Measurements from ENCODE around the gene UBE2S.

UBE2S gene

DNA sequence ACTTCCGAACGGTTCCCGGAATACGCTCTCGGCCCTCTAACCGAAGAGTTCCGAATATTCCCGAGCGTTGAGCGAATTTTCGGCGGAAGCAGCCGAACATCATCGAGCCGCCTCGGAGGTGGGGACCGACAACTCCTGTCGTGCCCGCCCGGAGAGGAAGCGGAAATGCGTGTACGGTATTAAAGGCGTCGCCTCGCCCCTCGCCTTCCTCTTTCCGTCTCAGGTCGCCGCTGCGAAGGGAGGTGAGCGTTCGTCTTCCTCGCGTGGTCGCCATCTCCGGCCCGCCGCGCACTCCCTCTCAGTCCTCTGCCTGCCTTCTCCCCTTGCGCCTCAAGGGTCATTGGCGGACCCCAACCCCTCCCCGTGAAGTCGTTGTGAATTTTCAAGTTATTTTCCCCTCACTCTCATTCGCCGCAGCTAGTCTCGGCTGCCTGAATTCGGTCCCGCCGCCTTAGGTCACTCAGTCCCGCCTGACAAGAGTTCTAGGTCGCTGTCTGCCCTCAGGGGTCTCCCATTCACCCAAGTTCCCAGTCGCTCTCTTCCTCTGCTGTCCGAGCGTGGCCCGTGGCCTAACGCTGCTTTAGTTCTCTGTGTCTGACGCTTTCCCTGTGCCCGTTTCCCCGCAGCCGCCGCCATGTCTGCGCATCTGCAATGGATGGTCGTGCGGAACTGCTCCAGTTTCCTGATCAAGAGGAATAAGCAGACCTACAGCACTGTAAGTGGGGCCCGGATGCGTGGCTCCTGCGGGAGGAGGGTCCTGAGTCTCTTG is 21.7 kb downstream of the UBE2S start, which contains the start of gene RPL28:
RPL28 (plus strand) TSS at position 209 of the 769 bp plus-strand sequence; CDS start at position 635, 426 bp downstream.
- Histone ChIP-seq H3K36me3 (ENCODE audit: control insufficient read depth in 1 of 2, insufficient read depth in 2 of 2, low read depth in 1 of 2, low read length in 2 of 2) (peaks cover 40 to 42% of the 10 kb centered on the region in 2 experiments), H3K23ac (ENCODE audit: low read length in 2 of 2) (peak within 1 kb of the TSS in 1 of 2 experiments; percentile 23), H4K91ac (ENCODE audit: low read length) (peak within 1 kb of the TSS; percentile 45), H3K4me3 (ENCODE audit: insufficient read depth in 1 of 2, low read depth in 1 of 2, low read length in 2 of 2) (peak within 1 kb of the TSS; percentile 70 to 98), H2AK5ac (ENCODE audit: low read length, severe bottlenecking) (no peak within 1 kb of the TSS), H2BK5ac (ENCODE audit: low read depth, low read length, poor library complexity, severe bottlenecking) (no peak within 1 kb of the TSS), H3K4me1 (ENCODE audit: control insufficient read depth, insufficient read depth, low read depth, low read length) (peaks cover 53% of the 10 kb centered on the region), H3K14ac (ENCODE audit: low read length in 2 of 2) (peak within 1 kb of the TSS in 1 of 2 experiments; percentile 56), H3K18ac (ENCODE audit: low read depth in 1 of 2, low read length in 2 of 2) (peak within 1 kb of the TSS; percentile 67 to 71), H3K9me3 (ENCODE audit: control insufficient read depth, low read length) (no peaks in the 10 kb centered on the region), H3K27ac (ENCODE audit: low read length, poor library complexity, severe bottlenecking) (peak within 1 kb of the TSS; percentile 97), H2BK15ac (ENCODE audit: low read depth, poor library complexity, severe bottlenecking) (no peak within 1 kb of the TSS), H3K4me2 (ENCODE audit: low read length, poor library complexity, severe bottlenecking) (peak within 1 kb of the TSS; percentile 67), H3K27me3 (ENCODE audit: control insufficient read depth in 1 of 2, insufficient read depth in 1 of 2, low read length in 2 of 2) (no peaks in the 10 kb centered on the region), H3K79me1 (replicated peaks; ENCODE audit: low read length, poor library complexity, severe bottlenecking) (peaks cover 8% of the 10 kb centered on the region), H2BK12ac (ENCODE audit: low read length in 2 of 2) (no peak within 1 kb of the TSS), H4K8ac (ENCODE audit: low read length) (peak within 1 kb of the TSS; percentile 95), H3K4ac (ENCODE audit: low read depth in 1 of 2, low read length in 2 of 2) (peak within 1 kb of the TSS; percentile 52 to 89), H2BK120ac (ENCODE audit: low read depth, low read length) (peak within 1 kb of the TSS; percentile 21), H3K9ac (ENCODE audit: low read length) (peak within 1 kb of the TSS; percentile 98), H2AFZ (ENCODE audit: low read depth, low read length) (no peak within 1 kb of the TSS)
- under 1% methylated on average over 68 of the region's 68 CpGs for WGBS
- DNase-seq, result peak; percentile 99

- H3K4me3 ChIP-seq (ENCODE audit: insufficient read depth in 1 of 2, low read depth in 1 of 2, low read length in 2 of 2), result peak overlapping the region; percentile 37 to 98
- WGBS, result 7% methylated on average over 32 of the region's 34 CpGs
- DNase-seq, result peak; percentile 97
- H3K4me1 ChIP-seq (ENCODE audit: control insufficient read depth, insufficient read depth, low read depth, low read length), result peaks cover 47% of the 10 kb centered on the region
- peak overlapping the region; percentile 97 for H3K27ac ChIP-seq (ENCODE audit: low read length, poor library complexity, severe bottlenecking)
- peaks cover 34% of the 10 kb centered on the region in 2 experiments for H3K36me3 ChIP-seq (ENCODE audit: control insufficient read depth in 1 of 2, insufficient read depth in 2 of 2, low read depth in 1 of 2, low read length in 2 of 2)
- no peak overlapping the region for H2AFZ ChIP-seq (ENCODE audit: low read depth, low read length)
- no peak overlapping the region for H2BK5ac ChIP-seq (ENCODE audit: low read depth, low read length, poor library complexity, severe bottlenecking)
- peak overlapping the region in 1 of 2 experiments; percentile 23 for H3K23ac ChIP-seq (ENCODE audit: low read length in 2 of 2)
- H2BK15ac ChIP-seq (ENCODE audit: low read depth, poor library complexity, severe bottlenecking), result no peak overlapping the region
- H2BK12ac ChIP-seq (ENCODE audit: low read length in 2 of 2), result no peak overlapping the region
- H4K91ac ChIP-seq (ENCODE audit: low read length), result peak overlapping the region; percentile 5
- H3K27me3 ChIP-seq (ENCODE audit: control insufficient read depth in 1 of 2, insufficient read depth in 1 of 2, low read length in 2 of 2), result no peaks in the 10 kb centered on the region
- H3K9ac ChIP-seq (ENCODE audit: low read length), result peak overlapping the region; percentile 98
- peak overlapping the region; percentile 67 for H3K4me2 ChIP-seq (ENCODE audit: low read length, poor library complexity, severe bottlenecking)
- H4K8ac ChIP-seq (ENCODE audit: low read length), result peak overlapping the region; percentile 95
- H3K4ac ChIP-seq (ENCODE audit: low read depth in 1 of 2, low read length in 2 of 2), result peak overlapping the region; percentile 27 to 89
- peak overlapping the region; percentile 43 for H2AK5ac ChIP-seq (ENCODE audit: low read length, severe bottlenecking)
- H2BK120ac ChIP-seq (ENCODE audit: low read depth, low read length), result no peak overlapping the region
- peak overlapping the region; percentile 71 to 74 for H3K18ac ChIP-seq (ENCODE audit: low read depth in 1 of 2, low read length in 2 of 2)
- peaks cover 8% of the 10 kb centered on the region for H3K79me1 ChIP-seq (replicated peaks; ENCODE audit: low read length, poor library complexity, severe bottlenecking)
- H3K9me3 ChIP-seq (ENCODE audit: control insufficient read depth, low read length), result no peaks in the 10 kb centered on the region
- peak overlapping the region in 1 of 2 experiments; percentile 44 for H3K14ac ChIP-seq (ENCODE audit: low read length in 2 of 2)
Measured at GRCh38 chr19:55384920-55385723, 22.5 kb downstream of the UBE2S start.

- Histone ChIP-seq H2BK12ac (ENCODE audit: low read length in 2 of 2) (peak within 1 kb of the TSS in 1 of 2 experiments; percentile 9), H4K91ac (ENCODE audit: low read length) (peak within 1 kb of the TSS; percentile 76), H3K36me3 (ENCODE audit: control insufficient read depth in 1 of 2, insufficient read depth in 2 of 2, low read depth in 1 of 2, low read length in 2 of 2) (peaks cover 26% of the 10 kb centered on the region in 2 experiments), H2AFZ (ENCODE audit: low read depth, low read length) (peak within 1 kb of the TSS; percentile 66), H3K4me1 (ENCODE audit: control insufficient read depth, insufficient read depth, low read depth, low read length) (peaks cover 39% of the 10 kb centered on the region), H3K14ac (ENCODE audit: low read length in 2 of 2) (peak within 1 kb of the TSS in 1 of 2 experiments; percentile 44), H3K4ac (ENCODE audit: low read depth in 1 of 2, low read length in 2 of 2) (peak within 1 kb of the TSS; percentile 76 to 89), H2BK15ac (ENCODE audit: low read depth, poor library complexity, severe bottlenecking) (peak within 1 kb of the TSS; percentile 34), H3K23ac (ENCODE audit: low read length in 2 of 2) (peak within 1 kb of the TSS; percentile 23 to 64), H3K27ac (ENCODE audit: low read length, poor library complexity, severe bottlenecking) (peak within 1 kb of the TSS; percentile 53), H3K27me3 (ENCODE audit: control insufficient read depth in 1 of 2, insufficient read depth in 1 of 2, low read length in 2 of 2) (no peaks in the 10 kb centered on the region), H3K4me2 (ENCODE audit: low read length, poor library complexity, severe bottlenecking) (peak within 1 kb of the TSS; percentile 76), H3K79me1 (replicated peaks; ENCODE audit: low read length, poor library complexity, severe bottlenecking) (peaks cover 8% of the 10 kb centered on the region), H3K9me3 (ENCODE audit: control insufficient read depth, low read length) (no peaks in the 10 kb centered on the region), H3K9ac (ENCODE audit: low read length) (peak within 1 kb of the TSS; percentile 98), H2BK5ac (ENCODE audit: low read depth, low read length, poor library complexity, severe bottlenecking) (no peak within 1 kb of the TSS), H3K18ac (ENCODE audit: low read depth in 1 of 2, low read length in 2 of 2) (peak within 1 kb of the TSS; percentile 61 to 74), H4K8ac (ENCODE audit: low read length) (peak within 1 kb of the TSS; percentile 92), H2AK5ac (ENCODE audit: low read length, severe bottlenecking) (peak within 1 kb of the TSS; percentile 43), H3K4me3 (ENCODE audit: insufficient read depth in 1 of 2, low read depth in 1 of 2, low read length in 2 of 2) (peak within 1 kb of the TSS; percentile 58 to 98), H2BK120ac (ENCODE audit: low read depth, low read length) (peak within 1 kb of the TSS; percentile 24)
- DNase-seq, result no peak
- 27% methylated on average over 55 of the region's 72 CpGs for WGBS
Measured at GRCh38 chr19:55384131-55384919, 23.3 kb downstream of the UBE2S start, which contains the start of gene TMEM238. Gene TMEM238 (minus strand): TSS chr19:55384292. CDS start chr19:55384259, 33 bp downstream.

All from mesenchymal stem cell (in vitro differentiated cells and primary cell).